GM18868 (cell line): Measurements from ENCODE around the gene AAK1.

Experiments used
- ATAC-seq: cut with Tn5 transposase; IDR thresholded peaks from one replicate; pipeline ENCODE4 v1.9.1; 2021; ENCODE audit warnings: mild to moderate bottlenecking, moderate library complexity; ENCODE audit not compliant: unreplicated experiment

The AAK1 gene

DNA sequence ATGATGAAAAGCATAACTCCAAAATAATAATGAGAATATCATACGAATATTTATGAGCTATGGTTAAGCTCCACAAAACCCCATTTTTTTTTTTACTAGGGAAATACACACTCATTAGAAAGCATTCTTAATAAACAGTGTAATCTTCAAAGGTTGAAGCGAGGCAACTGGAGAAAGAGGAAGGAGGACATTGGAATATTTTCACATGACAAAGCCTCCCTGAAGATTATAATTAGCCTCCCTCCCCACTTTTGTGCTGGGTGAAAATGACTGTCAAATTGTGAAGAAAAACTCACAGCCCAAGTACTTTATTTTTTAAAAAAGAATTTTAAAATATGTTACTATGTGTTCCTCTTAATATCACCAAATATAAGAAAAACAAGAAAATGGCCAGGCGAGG lies 142.2 kb downstream of the AAK1 start:
- ATAC-seq, result no peak

DNA sequence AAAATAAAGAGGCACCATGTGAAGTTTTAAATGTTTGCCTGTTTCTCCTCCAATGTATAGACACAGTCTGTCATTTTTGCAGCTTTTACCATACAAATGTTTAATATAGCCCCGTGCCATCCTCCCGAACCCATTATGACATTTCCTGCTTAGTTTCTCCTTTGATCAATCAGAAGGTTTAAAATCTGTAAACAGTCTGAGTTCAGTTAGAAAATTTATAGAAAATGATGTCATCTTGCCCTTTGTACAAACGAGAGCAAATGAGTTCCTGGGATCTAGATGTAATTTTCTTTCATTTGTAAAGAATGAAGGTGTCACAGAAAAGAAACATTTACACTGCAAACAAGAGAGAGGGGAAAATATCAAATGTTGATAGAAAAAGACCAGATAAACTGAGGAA lies 143.6 kb downstream of the AAK1 start:
- no peak for ATAC-seq

DNA sequence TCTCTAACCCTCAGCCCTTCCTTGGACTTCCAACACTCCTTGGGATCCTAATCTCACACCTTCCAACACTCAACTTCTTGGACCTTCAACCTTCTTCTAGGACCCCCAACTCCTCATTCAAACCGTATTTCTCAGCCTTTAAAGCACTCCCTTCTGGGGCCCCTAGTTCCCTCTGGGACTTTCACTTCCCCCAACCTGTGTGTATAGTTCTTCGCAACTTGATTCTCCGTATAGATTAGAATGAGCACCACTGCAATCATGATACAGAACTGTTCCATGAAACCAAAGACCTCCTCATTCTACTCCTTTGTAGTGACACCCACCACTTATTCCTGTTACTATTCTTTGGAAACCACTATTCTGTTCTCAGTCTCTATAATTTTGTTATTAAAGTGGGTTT lies 144.3 kb downstream of the AAK1 start:
- ATAC-seq, result peak; percentile 97

DNA sequence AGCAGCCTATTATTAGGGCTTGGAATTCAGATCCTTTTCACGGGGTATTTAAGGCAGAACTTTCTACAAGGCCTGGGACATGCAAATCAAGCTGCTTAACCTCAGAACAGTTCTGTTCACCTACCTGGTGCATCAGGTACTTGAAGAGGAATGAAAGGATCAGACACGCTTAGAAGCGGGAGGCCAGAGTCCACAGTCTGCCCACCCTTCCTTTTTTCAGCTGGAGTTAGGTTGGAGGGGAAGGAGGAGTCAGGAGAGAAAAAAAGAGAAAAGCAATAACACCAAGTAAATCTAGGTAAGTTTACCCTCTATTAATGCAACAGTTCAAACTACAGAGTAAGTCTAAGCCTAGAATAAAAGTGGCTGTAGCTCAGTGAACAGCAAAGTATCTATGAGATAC lies 147.7 kb downstream of the AAK1 start:
- ATAC-seq, result no peak

DNA sequence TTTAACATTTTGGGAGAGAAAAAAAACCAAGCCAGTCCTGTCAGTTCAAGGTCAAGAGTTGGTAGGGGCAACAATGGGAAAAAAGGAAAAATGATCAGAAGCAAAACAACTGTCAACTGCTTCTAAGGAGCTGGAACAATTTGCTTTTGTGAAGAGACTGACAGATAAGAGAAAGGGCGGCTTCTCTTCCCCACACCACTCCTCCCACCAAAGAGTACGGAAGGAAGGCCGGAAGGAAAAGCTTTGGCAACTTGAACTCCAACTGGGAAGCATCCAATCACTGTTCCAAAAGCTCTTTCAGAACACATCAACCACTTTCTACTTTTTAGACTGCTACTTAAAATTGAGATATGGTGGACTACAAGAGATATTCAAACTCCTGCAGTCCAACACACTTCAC lies 148.5 kb downstream of the AAK1 start:
- ATAC-seq, result no peak

DNA sequence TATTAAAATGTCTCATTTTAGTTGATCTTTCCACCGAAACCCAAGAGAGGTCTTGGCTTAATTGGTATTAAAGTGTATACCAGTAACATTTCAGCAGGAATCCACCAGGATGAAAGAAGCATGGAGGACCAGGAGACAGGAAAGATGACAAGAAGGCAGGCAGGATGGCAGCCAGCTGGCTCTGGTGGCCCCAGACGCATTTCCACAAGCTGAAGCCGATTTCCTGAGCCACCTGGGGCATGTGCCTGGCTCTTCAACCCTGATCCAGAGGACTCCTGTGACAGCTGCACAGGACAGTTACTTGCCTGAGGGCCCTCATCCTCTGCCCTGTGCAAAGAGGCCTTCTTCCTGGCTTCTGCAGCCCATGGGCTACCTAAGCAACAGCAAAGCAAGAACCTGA lies 149.4 kb downstream of the AAK1 start:
- no peak for ATAC-seq

DNA sequence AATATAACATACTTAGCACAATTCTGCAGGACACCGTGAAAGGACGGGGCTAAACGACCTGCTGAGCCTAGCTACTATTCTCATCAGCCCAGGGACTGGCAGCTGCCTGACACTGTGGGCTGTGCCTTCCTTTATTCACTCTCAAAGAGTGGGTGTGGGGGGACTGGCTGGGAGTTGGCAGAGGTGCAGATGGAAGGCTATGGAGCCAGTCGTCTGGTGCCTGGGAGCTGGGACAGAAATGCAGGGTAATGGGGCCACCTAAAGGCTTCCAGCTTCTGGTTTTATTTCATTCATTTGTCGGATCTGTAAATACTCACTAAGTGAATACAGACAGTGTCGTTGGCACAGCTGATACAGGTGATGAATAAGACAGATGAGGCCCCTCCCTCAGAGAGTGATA lies 150.3 kb downstream of the AAK1 start:
- no peak for ATAC-seq

DNA sequence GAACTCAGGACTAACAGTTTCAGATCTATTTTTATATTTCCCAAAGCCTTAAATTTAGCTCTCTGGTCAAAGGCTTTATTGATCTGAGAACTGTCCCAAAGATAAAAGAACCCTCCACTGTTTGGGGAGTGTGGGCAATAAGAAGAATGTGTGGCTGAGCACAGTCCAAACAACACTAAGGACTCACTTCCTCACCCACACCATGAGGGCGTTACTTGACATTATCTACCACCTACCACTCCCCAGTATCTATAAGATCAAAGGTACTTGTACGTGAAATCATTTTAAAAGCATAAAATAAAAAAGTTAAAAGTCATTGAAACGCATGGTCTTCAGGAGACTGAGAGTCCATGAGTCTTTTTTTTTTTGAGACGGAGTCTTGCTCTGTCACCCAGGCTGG lies 151.7 kb downstream of the AAK1 start:
- no peak for ATAC-seq

DNA sequence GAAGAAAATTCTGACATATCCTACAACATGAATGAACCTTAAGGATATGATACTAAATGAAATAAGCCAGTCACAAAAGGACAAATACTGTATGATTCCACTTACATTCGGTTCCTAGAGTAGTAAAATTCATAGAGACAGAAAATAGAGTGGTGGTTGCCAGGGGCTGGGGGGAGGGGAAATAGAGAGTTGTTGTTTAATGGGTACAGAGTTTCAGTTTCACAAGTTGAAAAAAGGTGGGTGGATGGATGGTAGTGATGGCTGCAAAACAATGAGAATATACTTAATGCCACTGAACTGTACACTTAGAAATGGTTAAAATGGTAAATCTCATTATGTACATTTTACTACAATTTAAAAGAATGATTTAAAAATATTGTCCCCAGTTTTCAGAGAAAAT lies 153.1 kb downstream of the AAK1 start:
- no peak for ATAC-seq

DNA sequence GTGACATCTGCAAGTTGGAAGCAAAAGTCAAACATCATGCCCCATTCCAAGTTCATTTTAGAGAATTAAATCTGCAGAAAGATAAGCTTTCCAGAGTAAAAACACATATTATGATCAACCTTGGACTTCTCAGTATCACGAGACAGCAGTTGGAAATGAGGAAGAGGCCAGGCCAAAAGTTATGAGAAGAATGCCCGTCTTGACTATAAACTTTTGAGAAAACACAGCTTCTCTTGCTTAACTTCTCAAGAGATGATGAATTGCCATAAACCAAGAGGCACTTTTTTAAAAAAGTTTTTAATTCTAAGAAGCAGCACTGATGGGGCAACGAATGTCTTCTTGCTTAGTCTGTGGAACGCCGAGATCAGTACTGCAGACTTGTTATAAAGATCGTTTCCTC lies 153.7 kb downstream of the AAK1 start:
- no peak for ATAC-seq

DNA sequence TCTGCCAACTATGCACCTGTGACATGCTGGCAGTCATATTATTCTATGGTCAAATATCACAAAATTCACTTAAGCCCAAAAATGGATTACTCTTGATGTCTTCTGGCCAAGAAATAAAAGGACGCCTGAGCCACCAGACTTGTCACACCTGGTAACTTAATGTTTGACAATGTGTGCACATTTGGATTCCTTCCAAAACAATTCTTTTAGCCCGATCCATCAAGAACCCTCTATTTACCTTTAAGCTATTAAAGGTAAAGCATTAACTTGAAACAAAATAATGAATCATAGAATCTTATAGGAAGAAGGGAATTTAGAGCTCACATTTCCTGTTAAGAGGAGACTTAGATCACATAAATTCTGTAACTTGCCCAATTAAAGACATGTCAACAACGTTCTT lies 159.8 kb downstream of the AAK1 start:
- ATAC-seq, result no peak

DNA sequence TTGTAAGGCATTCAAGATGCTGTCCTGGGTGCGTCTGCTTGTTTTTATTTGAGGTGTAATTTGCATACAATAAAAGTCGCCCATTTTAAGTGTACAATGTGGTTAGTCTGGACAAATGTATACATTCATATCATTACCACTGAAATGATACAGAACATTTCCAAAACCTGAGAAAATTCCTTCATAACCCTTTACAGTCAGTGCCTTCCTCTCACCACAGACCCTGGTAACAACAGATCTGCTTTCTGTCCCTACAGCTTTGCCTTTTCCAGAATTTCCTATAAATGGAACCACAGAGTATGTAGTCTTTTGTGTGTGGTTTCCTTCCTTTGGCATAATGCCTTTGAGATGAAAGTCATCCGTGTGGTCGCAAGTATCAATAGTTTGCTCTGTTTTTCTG lies 160.5 kb downstream of the AAK1 start:
- no peak for ATAC-seq

DNA sequence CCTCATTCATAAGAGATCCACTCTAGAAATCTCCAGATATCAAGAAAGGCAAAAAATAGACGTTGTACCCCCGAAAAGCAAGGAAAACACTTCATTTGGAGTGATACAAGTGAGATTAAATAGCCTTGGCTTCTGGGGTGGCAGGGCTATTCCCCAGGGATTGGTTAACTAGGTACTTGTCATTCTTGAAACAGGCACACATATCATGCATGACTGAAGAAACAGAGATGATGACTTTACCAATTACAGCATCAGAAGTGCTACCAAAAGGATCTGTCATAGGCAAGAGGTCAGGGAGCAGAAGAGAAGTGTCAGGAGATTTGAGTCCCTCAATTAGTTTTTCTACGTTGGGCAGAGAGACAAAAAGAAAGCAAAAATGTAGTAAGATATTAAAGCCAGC lies 161.1 kb downstream of the AAK1 start:
- peak; percentile 59 for ATAC-seq

DNA sequence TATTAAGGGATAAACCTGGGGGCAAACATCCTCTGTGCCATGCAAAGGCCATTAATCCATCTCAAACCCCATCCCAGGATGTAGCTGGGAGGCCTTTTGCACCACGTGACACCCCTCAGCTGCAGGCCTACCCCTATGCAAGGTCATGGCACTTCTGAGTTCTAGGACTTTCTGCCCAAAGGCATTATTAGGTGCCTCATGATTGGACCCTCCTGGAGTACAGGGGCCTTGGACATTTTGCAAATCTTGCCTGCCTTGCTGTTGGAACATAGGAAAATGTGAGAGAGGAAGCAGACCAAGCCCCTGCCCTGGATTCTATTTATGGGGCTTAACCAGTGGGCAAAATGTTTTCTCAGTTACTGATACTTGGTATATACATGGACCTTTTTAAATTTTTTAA lies 162.1 kb downstream of the AAK1 start:
- no peak for ATAC-seq

DNA sequence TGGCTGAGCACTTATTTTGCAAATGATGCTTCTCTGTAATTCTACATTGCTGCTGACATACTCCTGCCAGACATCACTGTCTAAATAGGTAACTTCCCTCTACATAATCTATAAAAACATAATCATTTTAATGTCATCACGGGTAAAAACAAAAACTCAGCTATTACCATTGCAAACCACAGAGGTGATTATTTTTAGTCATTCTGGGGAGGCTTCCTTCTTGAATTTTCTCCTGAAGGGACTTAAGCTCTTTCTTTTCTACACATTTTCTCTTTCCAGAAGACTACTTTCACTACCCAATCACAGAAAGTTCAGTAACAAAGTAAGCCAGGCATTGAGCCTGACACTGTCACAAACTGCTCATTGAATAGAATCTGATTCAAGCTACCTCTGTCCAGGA lies 165.9 kb downstream of the AAK1 start:
- ATAC-seq, result no peak

DNA sequence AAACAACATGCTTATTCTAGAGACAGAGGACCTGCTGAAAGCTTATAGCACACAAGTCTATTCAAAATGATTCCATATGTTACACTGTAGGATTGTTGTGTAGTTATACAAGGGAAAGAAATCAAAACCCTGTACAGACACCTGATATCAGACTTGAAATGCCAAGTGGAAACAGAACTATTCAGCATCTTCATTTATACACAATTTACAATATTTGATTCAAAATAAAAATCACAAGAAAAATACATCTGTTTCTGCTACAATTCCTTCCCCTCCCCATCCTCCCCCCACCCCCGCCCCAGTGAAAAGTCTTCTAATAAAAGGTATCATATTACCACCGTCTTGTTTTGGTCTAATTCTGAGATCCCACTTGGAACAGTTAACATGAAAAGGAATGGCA lies 168.9 kb downstream of the AAK1 start:
- no peak for ATAC-seq

DNA sequence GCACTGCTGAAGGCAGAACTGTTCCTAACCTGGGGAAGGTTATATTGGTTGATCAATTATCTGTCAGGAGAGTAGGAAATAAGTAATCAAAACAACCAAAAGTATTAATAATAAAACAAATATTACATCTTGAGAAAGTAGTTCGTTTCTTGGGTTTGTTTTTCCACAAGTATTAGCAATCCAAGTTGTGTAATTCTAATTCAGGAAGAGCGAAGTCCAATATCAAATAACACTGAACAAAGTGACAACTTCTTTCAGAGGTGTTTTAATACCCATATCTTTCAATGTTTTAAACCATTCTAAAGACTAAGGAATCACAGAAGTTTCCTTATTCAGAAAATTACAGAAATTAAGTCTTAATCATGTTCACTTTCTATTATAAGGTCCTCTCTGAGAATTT lies 171.7 kb downstream of the AAK1 start:
- no peak for ATAC-seq

DNA sequence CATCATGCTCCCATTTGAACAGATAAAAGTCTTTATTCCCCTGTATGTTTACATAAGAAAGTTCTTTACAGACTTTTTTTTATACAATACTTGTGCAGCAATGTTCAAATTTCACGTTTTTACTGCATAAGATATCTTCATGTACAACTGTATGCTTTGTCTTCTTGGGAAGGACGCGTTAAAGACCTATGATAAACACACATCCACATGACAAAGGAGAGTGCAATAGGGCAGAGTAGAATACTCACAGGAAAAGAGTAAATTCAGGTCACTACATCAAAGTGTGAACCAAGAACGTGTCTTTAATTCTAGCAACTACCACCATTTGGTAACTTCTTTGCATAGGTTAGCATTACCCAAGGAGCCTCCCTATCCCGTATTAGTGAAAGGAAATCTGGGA lies 172.6 kb downstream of the AAK1 start:
- no peak for ATAC-seq

DNA sequence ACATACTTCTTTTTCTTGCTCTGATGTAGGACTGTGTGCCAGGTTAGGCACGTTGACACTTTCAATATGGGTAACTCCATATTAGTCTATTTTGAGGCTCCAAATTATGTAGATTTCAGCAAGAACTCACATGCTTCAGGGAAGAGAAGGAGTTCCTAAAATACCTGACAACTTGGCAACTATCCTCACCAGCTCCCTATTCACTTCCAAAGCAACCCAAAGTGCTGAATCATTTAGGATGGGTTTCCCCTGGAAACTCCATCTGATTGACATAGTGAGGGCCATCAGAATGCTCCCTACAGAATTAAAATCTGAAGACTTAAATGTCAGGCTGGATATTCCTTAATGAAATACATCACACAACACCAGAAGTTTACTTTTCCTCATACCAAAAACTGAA lies 173.8 kb downstream of the AAK1 start:
- ATAC-seq, result no peak

DNA sequence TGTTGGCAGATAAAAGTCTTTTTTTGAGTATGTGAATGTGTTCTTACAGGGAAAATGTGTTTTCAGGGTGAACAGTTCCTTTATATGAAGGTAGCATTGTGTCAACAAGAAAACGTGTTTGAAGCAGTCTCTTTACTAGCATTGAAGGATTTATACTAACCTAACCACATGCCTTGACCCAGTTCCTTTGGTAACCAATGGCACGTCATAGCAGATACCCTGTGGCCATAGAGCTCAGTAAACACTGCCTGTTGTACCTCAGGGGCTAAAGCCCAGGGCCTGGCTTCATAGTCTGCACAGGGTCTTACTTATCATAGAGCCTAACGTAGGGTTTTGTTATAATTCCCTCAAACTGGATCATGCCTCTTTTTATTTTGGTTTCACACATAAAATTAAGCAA lies 174.2 kb downstream of the AAK1 start:
- ATAC-seq, result no peak

DNA sequence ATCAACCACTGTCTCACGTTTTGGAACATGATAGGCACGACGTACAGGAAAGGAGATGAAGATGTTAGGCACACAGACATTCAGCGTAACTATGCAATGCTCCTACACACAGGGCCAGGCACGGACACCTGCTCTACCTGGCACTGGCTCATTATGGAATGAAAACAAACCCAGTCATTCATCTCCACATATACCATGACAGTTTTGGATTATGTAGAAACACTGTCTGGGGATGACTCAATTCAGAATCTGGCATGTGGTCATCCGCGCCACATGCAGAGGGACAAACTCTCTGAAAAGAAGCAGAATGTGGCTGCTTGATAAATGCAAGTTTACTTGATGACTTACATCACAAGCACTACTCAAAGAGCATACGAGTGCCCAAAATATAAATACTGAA lies 176.8 kb downstream of the AAK1 start:
- no peak for ATAC-seq

DNA sequence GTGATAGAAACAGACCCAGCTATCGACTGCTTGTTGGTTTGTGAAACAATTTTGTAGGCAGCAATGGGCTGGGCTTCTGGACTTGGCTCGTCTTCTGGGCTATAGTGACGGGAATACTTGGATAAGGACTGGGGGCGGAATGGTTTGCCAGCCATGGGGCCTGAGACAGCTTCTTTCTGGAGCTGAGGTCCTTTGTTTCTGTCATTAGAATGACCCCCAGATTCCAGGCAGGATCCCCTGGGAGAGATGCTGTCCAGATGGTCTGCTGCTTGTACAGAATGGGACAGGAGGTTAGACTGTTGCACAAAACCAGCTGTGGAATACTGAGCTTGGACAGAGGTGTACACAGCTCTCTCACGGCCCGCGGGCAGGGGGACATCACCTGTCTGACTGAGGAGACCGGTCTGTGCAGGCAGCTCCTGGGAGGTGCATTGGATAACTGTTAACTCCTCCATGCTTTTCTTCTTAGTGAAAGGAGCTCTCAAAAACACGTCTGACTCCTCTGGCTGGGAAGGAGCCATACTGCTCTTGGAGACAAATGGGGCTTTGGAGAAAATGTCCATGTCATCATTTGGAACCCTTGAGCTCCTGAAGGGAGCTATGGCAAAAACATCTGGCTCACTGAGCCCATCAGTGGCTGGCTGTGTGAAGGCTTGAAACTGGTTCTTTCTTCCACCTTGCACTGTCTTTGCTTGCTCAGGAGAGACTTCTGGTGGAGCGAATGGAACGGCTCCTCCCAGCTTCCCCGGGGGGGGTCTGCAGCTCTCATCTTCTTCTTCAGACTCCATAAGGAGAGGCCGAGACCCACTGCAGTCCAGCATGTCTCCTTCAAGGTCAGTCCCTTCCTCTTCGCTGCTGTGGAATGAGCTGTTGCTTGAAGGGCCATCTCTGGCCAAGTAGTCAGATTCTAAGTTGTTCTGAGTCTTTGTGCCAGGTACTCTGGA lies 177.8 kb downstream of the AAK1 start:
- ATAC-seq, result no peak

DNA sequence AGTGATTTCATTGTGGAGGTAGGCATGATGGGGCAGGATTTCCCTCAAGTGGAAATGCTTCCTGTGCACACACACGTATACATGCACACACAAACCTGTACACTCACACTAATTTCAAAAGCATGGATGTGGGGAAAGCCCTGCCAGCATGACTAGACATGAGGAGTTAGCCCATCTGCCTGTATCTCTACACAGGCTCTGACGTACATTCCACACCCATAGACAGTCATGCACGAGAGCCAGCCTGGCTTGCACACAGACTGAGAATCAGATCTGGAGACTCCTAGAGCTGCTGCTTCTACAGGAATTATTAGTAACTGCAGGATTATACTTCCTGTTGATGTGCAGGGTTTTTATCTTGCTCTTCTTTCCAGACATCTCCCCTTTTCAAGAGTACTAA lies 179.0 kb downstream of the AAK1 start:
- ATAC-seq, result no peak
